OCI-LY7 (cell line): ENCODE results near the gene TIPIN. TPM values are rescaled to one million over a fixed set of nuclear protein-coding genes. Genes with fewer than 3 reads are reported as not detected.

ENCODE experiments used
- BruUV-seq: library from RNA; stranded (reverse); fragments of 400-500 nt; replicated peaks from 2 replicates; lab custom pipeline; 2021; lab: Mats Ljungman, UMichigan
- CTCF ChIA-PET: fragments of 300-600 bp; sonication (Branson Sonifier 250); formaldehyde crosslinking; loops from one replicate; lab custom pipeline; 2022; ENCODE audit warnings: antibody characterized with exemption; ENCODE audit not compliant: unreplicated experiment; lab: Charles Lee
- POLR2A ChIA-PET: fragments of 300-600 bp; sonication (Branson Sonifier 250); formaldehyde crosslinking; loops from one replicate; lab custom pipeline; 2022; ENCODE audit warnings: antibody characterized with exemption; lab: Charles Lee
- DNase-seq: peaks from one replicate; pipeline ENCODE4 v3.0.0-alpha.2; 2015; ENCODE audit warnings: low spot score
- H2AFZ ChIP-seq: fragments of 200-600 bp; sonication (generic), shearing (Covaris generic); 2 replicates; pipeline ENCODE4 v1.6.1; 2014; ENCODE audit warnings: mild to moderate bottlenecking, antibody characterized with exemption, low read length, moderate library complexity
- H3K27ac ChIP-seq: fragments of 200-600 bp; sonication (generic); 2 replicates; pipeline ENCODE4 v1.5.1; 2014; ENCODE audit warnings: mixed run types, low read depth, mild to moderate bottlenecking, moderate library complexity, low read length, inconsistent platforms; ENCODE audit not compliant: poor library complexity, severe bottlenecking
- H3K36me3 ChIP-seq: fragments of 200-600 bp; sonication (generic); 2 replicates; pipeline ENCODE4 v1.6.1; 2014; ENCODE audit warnings: mild to moderate bottlenecking, antibody characterized with exemption, low read length, moderate library complexity, mixed read lengths; ENCODE audit not compliant: insufficient read depth
- H3K4me1 ChIP-seq: fragments of 200-600 bp; sonication (generic); 2 replicates; pipeline ENCODE4 v1.5.1; 2014; ENCODE audit warnings: mild to moderate bottlenecking, low read length; ENCODE audit not compliant: insufficient read depth, poor library complexity, severe bottlenecking
- H3K4me2 ChIP-seq: fragments of 200-600 bp; sonication (generic); 2 replicates; pipeline ENCODE4 v1.6.1; 2014; ENCODE audit warnings: mild to moderate bottlenecking, low read length
- H3K4me3 ChIP-seq: fragments of 200-600 bp; sonication (generic); 2 replicates; pipeline ENCODE4 v1.5.1; 2014; ENCODE audit warnings: mild to moderate bottlenecking, low read depth, low read length; ENCODE audit not compliant: poor library complexity, severe bottlenecking
- H3K79me2 ChIP-seq: fragments of 200-600 bp; sonication (generic); 2 replicates; pipeline ENCODE4 v1.6.1; 2016; ENCODE audit warnings: low read depth, mild to moderate bottlenecking, low read length, moderate library complexity, mixed read lengths; ENCODE audit not compliant: insufficient read depth
- H3K9me2 ChIP-seq: fragments of 200-600 bp; sonication (generic); 2 replicates; pipeline ENCODE4 v1.6.1; 2016; ENCODE audit warnings: mild to moderate bottlenecking, low read length, mixed read lengths; ENCODE audit not compliant: insufficient read depth
- H3K9me3 ChIP-seq: fragments of 200-600 bp; sonication (generic); 2 replicates; pipeline ENCODE4 v1.6.1; 2014; ENCODE audit warnings: mild to moderate bottlenecking, mixed run types, low read length, mixed read lengths
- H4K20me1 ChIP-seq: fragments of 200-600 bp; sonication (generic); 2 replicates; pipeline ENCODE4 v1.6.1; 2014; ENCODE audit warnings: mild to moderate bottlenecking, antibody characterized with exemption, low read length, moderate library complexity, mixed read lengths; ENCODE audit not compliant: insufficient read depth
- CTCF ChIP-seq: fragments of 200-600 bp; sonication (generic); conservative IDR thresholded peaks from 2 replicates; pipeline ENCODE4 v1.5.1; 2014; ENCODE audit warnings: mild to moderate bottlenecking, antibody characterized with exemption, low read length, moderate library complexity, mixed read lengths
- EZH2phosphoT487 ChIP-seq: fragments of 200-600 bp; sonication (generic); IDR thresholded peaks from 2 replicates; pipeline ENCODE4 v1.6.1; 2018; ENCODE audit warnings: low read depth, borderline replicate concordance, mild to moderate bottlenecking, mixed run types, antibody characterized with exemption, low read length, moderate library complexity, mixed read lengths
- intact Hi-C: fragments of 100-400 bp; cut with micrococcal nuclease; formaldehyde crosslinking; loops from one replicate; pipeline ENCODE4 v1.10.0; 2022; ENCODE audit not compliant: unreplicated experiment
- total RNA-seq, 2 experiments: library from RNA; depleted of rRNA in 1 of 2; stranded (reverse); fragments of >200 nt in 1 of 2; shearing (Covaris generic) in 1 of 2; gene quantifications; 2 replicates each; pipeline ENCODE4 v1.2.3, GENCODE V29; 2014 to 2022

The TIPIN gene
- total RNA-seq, 2 experiments from 2014 or later = 26.0 to 38.1 TPM

GRCh38 chr15:66388043-66388363, 31.5 kb upstream of the TIPIN start:
- Histone ChIP-seq H3K27ac (peak overlapping the region; percentile 83), H3K4me1 (peaks cover 47% of the 10 kb centered on the region)
- intact Hi-C loops = loop anchor here (1.0 kb wide), 1 partner anchor 94 kb away; no protein-coding TSS in a partner anchor

GRCh38 chr15:66387163-66388042, 30.9 kb upstream of the TIPIN start:
- peak overlapping the region; percentile 99 for H3K4me2 ChIP-seq
- no peak for TF ChIP-seq EZH2phosphoT487
- TF ChIP-seq CTCF = peak; percentile 78
- ChIA-PET POLR2A (interaction anchor here (0.6 to 1.8 kb wide), 12 partner anchors 8 to 242 kb away, joined by 3 to 9 read pairs (median 4); partner anchors contain the start of gene TIPIN), CTCF (interaction anchor here (0.7 to 1.2 kb wide), 2 partner anchors 13 to 112 kb away, joined by 3 read pairs; no protein-coding TSS in a partner anchor)
- peak; percentile 67 for DNase-seq
- no peaks in the 10 kb centered on the region for H3K9me2 ChIP-seq
- H3K36me3 ChIP-seq = peaks cover 18% of the 10 kb centered on the region; the same call in 1 of the 2 replicates
- intact Hi-C loops = loop anchor here (1.0 kb wide), 1 partner anchor 93 kb away; no protein-coding TSS in a partner anchor
- H3K27ac ChIP-seq = peak overlapping the region; percentile 83
- no peak overlapping the region for H2AFZ ChIP-seq
- H3K9me3 ChIP-seq = no peaks in the 10 kb centered on the region
- peaks cover 60% of the 10 kb centered on the region for H3K79me2 ChIP-seq
- peak overlapping the region; percentile 83 for H3K4me3 ChIP-seq
- peaks cover 13% of the 10 kb centered on the region; the same call in 1 of the 2 replicates for H4K20me1 ChIP-seq
- peaks cover 47% of the 10 kb centered on the region for H3K4me1 ChIP-seq
- BruUV-seq = no TSS peak

More at GRCh38 chr15:66388043-66388363, 31.5 kb upstream of the TIPIN start:
- peak overlapping the region; percentile 83 for H3K4me3 ChIP-seq
- ChIA-PET POLR2A (interaction anchor here (0.7 to 1.6 kb wide), 9 partner anchors 15 to 116 kb away, joined by 3 to 7 read pairs (median 3); partner anchors contain the start of gene TIPIN), CTCF (interaction anchor here (0.7 to 1.2 kb wide), 2 partner anchors 12 to 111 kb away, joined by 3 read pairs; no protein-coding TSS in a partner anchor)
- H3K79me2 ChIP-seq = peaks cover 66% of the 10 kb centered on the region
- peaks cover 16% of the 10 kb centered on the region for H4K20me1 ChIP-seq
- no peak overlapping the region for H2AFZ ChIP-seq
- TF ChIP-seq EZH2phosphoT487 (no peak), CTCF (peak; percentile 50)
- H3K9me3 ChIP-seq = no peaks in the 10 kb centered on the region
- H3K9me2 ChIP-seq = no peaks in the 10 kb centered on the region
- BruUV-seq = no TSS peak
- peak; percentile 20 for DNase-seq
- H3K4me2 ChIP-seq = peak overlapping the region; percentile 99
- peaks cover 22% of the 10 kb centered on the region for H3K36me3 ChIP-seq
